DND-41 (cell line): ENCODE results near the gene ADCK2.

Experiments
- EZH2 ChIP-seq: IDR thresholded peaks from 3 replicates; pipeline ENCODE4 v1.6.1; 2012; ENCODE audit warnings: borderline replicate concordance, low read depth, mild to moderate bottlenecking, moderate library complexity, low read length, inconsistent platforms; ENCODE audit not compliant: severe bottlenecking
- TF ChIP-seq, protein P1 (sequence below): IDR thresholded peaks from 2 replicates; pipeline ENCODE4 v1.5.1; 2012; ENCODE audit warnings: borderline replicate concordance, low read length, moderate library complexity, mild to moderate bottlenecking; ENCODE audit not compliant: poor library complexity, severe bottlenecking; ENCODE audit errors: extremely low read depth

DNA sequence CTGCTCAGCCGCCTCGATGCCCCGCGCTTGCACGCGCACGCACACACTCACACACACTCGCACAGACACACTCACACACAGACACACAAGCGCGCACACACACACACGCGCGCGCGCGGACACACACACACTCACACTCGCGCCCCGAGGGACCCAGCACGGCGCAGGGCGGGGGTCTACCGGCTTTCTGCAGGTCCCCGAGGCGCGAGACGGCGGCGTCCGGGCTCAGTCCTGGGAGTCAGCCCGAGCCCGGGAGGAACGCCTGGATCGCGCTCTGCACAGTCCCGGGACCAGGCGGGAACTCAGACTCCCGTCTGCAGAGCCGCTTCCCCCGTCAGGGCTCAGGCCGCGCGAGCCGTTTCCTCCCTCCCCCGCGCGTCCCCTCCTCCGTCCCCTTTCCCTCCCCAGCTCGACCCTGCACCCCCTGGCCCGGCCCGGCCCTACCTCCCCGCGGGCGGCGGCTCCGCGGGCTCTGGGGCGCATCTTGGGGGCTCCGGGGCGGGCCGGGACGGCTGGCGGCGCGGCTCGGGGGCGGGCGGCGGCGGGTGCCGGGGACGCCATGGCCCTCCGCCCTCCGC lies 32.6 kb upstream of the ADCK2 start:
- TF ChIP-seq, protein P1, sequence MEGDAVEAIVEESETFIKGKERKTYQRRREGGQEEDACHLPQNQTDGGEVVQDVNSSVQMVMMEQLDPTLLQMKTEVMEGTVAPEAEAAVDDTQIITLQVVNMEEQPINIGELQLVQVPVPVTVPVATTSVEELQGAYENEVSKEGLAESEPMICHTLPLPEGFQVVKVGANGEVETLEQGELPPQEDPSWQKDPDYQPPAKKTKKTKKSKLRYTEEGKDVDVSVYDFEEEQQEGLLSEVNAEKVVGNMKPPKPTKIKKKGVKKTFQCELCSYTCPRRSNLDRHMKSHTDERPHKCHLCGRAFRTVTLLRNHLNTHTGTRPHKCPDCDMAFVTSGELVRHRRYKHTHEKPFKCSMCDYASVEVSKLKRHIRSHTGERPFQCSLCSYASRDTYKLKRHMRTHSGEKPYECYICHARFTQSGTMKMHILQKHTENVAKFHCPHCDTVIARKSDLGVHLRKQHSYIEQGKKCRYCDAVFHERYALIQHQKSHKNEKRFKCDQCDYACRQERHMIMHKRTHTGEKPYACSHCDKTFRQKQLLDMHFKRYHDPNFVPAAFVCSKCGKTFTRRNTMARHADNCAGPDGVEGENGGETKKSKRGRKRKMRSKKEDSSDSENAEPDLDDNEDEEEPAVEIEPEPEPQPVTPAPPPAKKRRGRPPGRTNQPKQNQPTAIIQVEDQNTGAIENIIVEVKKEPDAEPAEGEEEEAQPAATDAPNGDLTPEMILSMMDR, result no peak
- no peak for TF ChIP-seq EZH2
